Fibroblast of lung (primary cell): ENCODE results near the gene RFNG. TPM values are rescaled to one million over a fixed set of nuclear protein-coding genes. Genes with fewer than 3 reads are reported as not detected.

ENCODE experiments used
- DNase-seq, 2 donors: peaks; one replicate each; pipeline versions ENCODE4 v3.0.0 to v3.0.0-alpha.2; 2010; ENCODE audit warnings: low read depth in 2 of 2
- H2AFZ ChIP-seq: 2 replicates; pipeline ENCODE4 v1.5.1; 2012; ENCODE audit warnings: low read length, control low read depth, inconsistent platforms
- H3K27ac ChIP-seq: 2 replicates; pipeline ENCODE4 v1.5.1; 2011; ENCODE audit warnings: low read length, control low read depth; ENCODE audit not compliant: insufficient read depth
- H3K27me3 ChIP-seq: 2 replicates; pipeline ENCODE4 v1.5.1; 2011; ENCODE audit warnings: mild to moderate bottlenecking, low read length; ENCODE audit not compliant: control insufficient read depth, insufficient read depth
- H3K36me3 ChIP-seq: 2 replicates; pipeline ENCODE4 v1.5.1; 2011; ENCODE audit warnings: low read length; ENCODE audit not compliant: control insufficient read depth, insufficient read depth
- H3K4me1 ChIP-seq: 2 replicates; pipeline ENCODE4 v1.5.1; 2011; ENCODE audit warnings: low read length; ENCODE audit not compliant: control insufficient read depth, insufficient read depth; ENCODE audit errors: extremely low read depth
- H3K4me2 ChIP-seq: 2 replicates; pipeline ENCODE4 v1.5.1; 2011; ENCODE audit warnings: low read length, control low read depth; ENCODE audit not compliant: insufficient read depth; ENCODE audit errors: extremely low read depth
- H3K4me3 ChIP-seq, 4 experiments: fragments of 200-600 bp in 1 of 4; sonication (generic) in 1 of 4; replicated peaks in 1 of 4; 2 replicates each; pipeline ENCODE4 v1.5.1; 2011 to 2016; ENCODE audit warnings: low read length in 4 of 4, low read depth in 3 of 4, mild to moderate bottlenecking in 3 of 4, control low read depth in 2 of 4, inconsistent platforms in 1 of 4, mixed read lengths in 1 of 4; ENCODE audit not compliant: insufficient read depth in 1 of 4; ENCODE audit errors: control extremely low read depth in 1 of 4
- H3K79me2 ChIP-seq: 2 replicates; pipeline ENCODE4 v1.5.1; 2012; ENCODE audit warnings: mild to moderate bottlenecking, low read length, inconsistent platforms; ENCODE audit not compliant: control insufficient read depth, insufficient read depth
- H3K9ac ChIP-seq: 2 replicates; pipeline ENCODE4 v1.5.1; 2011; ENCODE audit warnings: mild to moderate bottlenecking, low read length, control low read depth; ENCODE audit not compliant: insufficient read depth
- H3K9me3 ChIP-seq: 2 replicates; pipeline ENCODE4 v1.5.1; 2012; ENCODE audit warnings: low read depth, low read length; ENCODE audit not compliant: control insufficient read depth, insufficient read depth
- H4K20me1 ChIP-seq: 2 replicates; pipeline ENCODE4 v1.5.1; 2011; ENCODE audit warnings: low read length; ENCODE audit not compliant: control insufficient read depth, insufficient read depth; ENCODE audit errors: extremely low read depth
- EZH2 ChIP-seq: IDR thresholded peaks from 2 replicates; pipeline ENCODE4 v1.5.1; 2012; ENCODE audit warnings: low read length, control low read depth, mild to moderate bottlenecking; ENCODE audit errors: missing control alignments
- polyA plus RNA-seq, 2 donors: library from polyadenylated mRNA; depleted of rRNA in 1 of 2; stranded (reverse) in 1 of 2; unstranded in 1 of 2; fragments of >200 nt; gene quantifications; 2 replicates each; pipeline ENCODE4 v1.2.1, GENCODE V29; 2011 to 2012; ENCODE audit warnings: missing spikeins in 1 of 2
- total RNA-seq: library from RNA; depleted of rRNA; stranded (reverse); fragments of >200 nt; gene quantifications from 2 replicates; pipeline ENCODE4 v1.2.1, GENCODE V29; 2014
- TF ChIP-seq, protein P1 (sequence below), 2 donors: IDR thresholded peaks in 1 of 2; conservative IDR thresholded peaks in 1 of 2; 1 replicate in 1 of 2; 2 replicates in 1 of 2; pipeline ENCODE4 v1.5.1; 2011 to 2012; ENCODE audit warnings: low read length in 2 of 2, control low read depth in 1 of 2, inconsistent platforms in 1 of 2, low read depth in 1 of 2, mild to moderate bottlenecking in 1 of 2

Gene RFNG
- total and polyA plus RNA-seq, 2 donors (not counting 1 experiment from before 2014, with no cell fraction given): 14.5 to 48.9 TPM

DNA sequence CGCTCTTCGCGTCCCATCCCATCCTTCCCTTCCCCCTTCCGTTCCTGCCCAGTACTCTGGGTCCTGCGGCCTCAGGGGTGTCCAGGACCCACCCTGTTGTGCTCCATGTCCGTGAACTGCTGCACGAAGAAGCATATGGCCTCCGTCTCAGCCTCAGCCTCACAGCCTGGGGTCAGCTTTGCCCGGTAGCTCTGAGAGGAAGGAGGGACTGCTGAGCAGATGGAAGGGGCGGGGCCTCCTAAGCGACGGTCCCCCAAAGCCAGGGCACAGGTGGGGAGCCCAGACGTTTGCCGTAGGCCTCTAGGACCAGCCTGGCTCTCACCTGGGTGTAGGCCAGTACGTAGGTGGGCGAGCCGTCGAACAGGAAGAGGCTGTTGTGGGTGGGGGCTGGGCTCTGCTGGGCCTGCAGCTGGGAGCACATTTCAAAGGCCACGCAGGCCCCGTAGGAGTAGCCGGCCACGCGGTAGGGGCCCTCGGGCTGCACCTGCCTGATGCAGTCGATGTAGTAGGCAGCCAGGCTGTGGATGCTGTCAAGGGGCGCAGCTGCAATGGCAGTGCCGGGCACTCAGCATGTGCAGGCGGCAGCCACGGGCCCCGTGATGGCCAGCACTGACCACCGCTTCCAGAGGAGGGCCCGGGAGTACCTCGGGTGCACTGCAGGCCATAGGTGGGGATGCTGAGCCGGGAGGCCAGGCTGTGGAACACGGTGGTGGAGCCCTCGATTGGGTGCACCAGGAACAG, 28.6 kb upstream of the RFNG start:
- TF ChIP-seq, protein P1, sequence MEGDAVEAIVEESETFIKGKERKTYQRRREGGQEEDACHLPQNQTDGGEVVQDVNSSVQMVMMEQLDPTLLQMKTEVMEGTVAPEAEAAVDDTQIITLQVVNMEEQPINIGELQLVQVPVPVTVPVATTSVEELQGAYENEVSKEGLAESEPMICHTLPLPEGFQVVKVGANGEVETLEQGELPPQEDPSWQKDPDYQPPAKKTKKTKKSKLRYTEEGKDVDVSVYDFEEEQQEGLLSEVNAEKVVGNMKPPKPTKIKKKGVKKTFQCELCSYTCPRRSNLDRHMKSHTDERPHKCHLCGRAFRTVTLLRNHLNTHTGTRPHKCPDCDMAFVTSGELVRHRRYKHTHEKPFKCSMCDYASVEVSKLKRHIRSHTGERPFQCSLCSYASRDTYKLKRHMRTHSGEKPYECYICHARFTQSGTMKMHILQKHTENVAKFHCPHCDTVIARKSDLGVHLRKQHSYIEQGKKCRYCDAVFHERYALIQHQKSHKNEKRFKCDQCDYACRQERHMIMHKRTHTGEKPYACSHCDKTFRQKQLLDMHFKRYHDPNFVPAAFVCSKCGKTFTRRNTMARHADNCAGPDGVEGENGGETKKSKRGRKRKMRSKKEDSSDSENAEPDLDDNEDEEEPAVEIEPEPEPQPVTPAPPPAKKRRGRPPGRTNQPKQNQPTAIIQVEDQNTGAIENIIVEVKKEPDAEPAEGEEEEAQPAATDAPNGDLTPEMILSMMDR (conservative IDR thresholded peaks at IDR 0.05 in 1 of 2, IDR thresholded peaks at IDR 0.05 in 1 of 2; ENCODE audit: low read depth in 1 of 2, low read length in 2 of 2): no peak
- no peak for TF ChIP-seq EZH2
- Histone ChIP-seq H3K9me3 (no peaks in the 10 kb centered on the region), H3K79me2 (no peaks in the 10 kb centered on the region), H3K4me2 (no peak overlapping the region), H4K20me1 (no peaks in the 10 kb centered on the region), H2AFZ (no peak overlapping the region), H3K9ac (no peak overlapping the region), H3K36me3 (peaks cover 45% of the 10 kb centered on the region), H3K4me3 (no peak overlapping the region), H3K27ac (no peak overlapping the region), H3K4me1 (no peaks in the 10 kb centered on the region), H3K27me3 (no peaks in the 10 kb centered on the region)
- DNase-seq: no peak

- no peaks in the 10 kb centered on the region for H4K20me1 ChIP-seq
- no peak for DNase-seq
- H2AFZ ChIP-seq: no peak overlapping the region
- H3K36me3 ChIP-seq: peaks cover 40% of the 10 kb centered on the region
- no peaks in the 10 kb centered on the region for H3K9me3 ChIP-seq
- H3K27me3 ChIP-seq: no peaks in the 10 kb centered on the region
- H3K4me3 ChIP-seq: no peak overlapping the region
- TF ChIP-seq, protein P1 (conservative IDR thresholded peaks at IDR 0.05 in 1 of 2, IDR thresholded peaks at IDR 0.05 in 1 of 2; ENCODE audit: low read depth in 1 of 2, low read length in 2 of 2): no peak
- TF ChIP-seq EZH2: no peak
- H3K27ac ChIP-seq: no peak overlapping the region
- H3K79me2 ChIP-seq: no peaks in the 10 kb centered on the region
- H3K9ac ChIP-seq: no peak overlapping the region
- no peaks in the 10 kb centered on the region for H3K4me1 ChIP-seq
- no peak overlapping the region for H3K4me2 ChIP-seq
Measured at GRCh38 chr17:82079001-82079677, 27.5 kb upstream of the RFNG start.

DNA sequence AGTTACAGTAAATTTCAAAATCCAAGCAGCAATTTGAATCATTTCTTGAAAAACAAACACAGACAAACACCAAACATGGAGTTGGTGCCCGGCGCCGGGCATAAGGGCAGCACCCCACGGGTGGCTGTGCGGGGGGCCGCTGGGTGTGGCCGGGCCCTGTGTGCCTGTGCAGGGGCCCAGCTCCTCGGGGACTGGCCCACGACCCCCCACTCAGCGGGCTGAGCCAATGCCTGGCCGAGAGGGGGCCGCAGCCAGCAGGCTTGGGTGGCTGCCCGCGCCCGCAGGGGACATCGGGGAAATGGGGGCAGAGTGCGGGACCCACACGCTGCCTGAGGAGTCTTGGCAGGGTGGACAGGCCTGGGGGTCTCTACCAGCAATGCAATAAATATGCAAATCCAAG, 26.8 kb upstream of the RFNG start:
- TF ChIP-seq, protein P1 (conservative IDR thresholded peaks at IDR 0.05 in 1 of 2, IDR thresholded peaks at IDR 0.05 in 1 of 2; ENCODE audit: low read depth in 1 of 2, low read length in 2 of 2): no peak
- no peak for TF ChIP-seq EZH2
- H3K9me3 ChIP-seq: no peaks in the 10 kb centered on the region
- no peak overlapping the region for H3K4me3 ChIP-seq
- H3K36me3 ChIP-seq: peaks cover 34% of the 10 kb centered on the region
- H3K27me3 ChIP-seq: no peaks in the 10 kb centered on the region
- H3K4me2 ChIP-seq: no peak overlapping the region
- DNase-seq: no peak
- no peak overlapping the region for H2AFZ ChIP-seq
- no peaks in the 10 kb centered on the region for H3K79me2 ChIP-seq
- no peak overlapping the region for H3K27ac ChIP-seq
- no peaks in the 10 kb centered on the region for H4K20me1 ChIP-seq
- H3K9ac ChIP-seq: no peak overlapping the region
- H3K4me1 ChIP-seq: no peaks in the 10 kb centered on the region
